Effector CD4-positive, alpha-beta T cell (primary cell): ENCODE measurements around the gene ORC2.
"Not testable (repeated sequence)": the region's sequence is repeated elsewhere in the genome, so short reads cannot be mapped to it uniquely, and the experiment has no call there.

ENCODE experiments used
- DNase-seq: peaks from one replicate; pipeline ENCODE4 v3.0.0-alpha.2; 2020
- total RNA-seq: gene quantifications from one replicate; lab custom pipeline; 2026; lab: John Stamatoyannopoulos, UW

The ORC2 gene
- 41.5 reads per million, percentile 64 among the genes with 10 or more reads in this experiment for total RNA-seq

- peak; percentile 89 for DNase-seq
Observed at GRCh38 chr2:200963124-200963917, at the start of gene ORC2. TSS of gene ORC2 (minus strand) at chr2:200963660. CDS start at chr2:200958123, 5,537 bp downstream.

DNA sequence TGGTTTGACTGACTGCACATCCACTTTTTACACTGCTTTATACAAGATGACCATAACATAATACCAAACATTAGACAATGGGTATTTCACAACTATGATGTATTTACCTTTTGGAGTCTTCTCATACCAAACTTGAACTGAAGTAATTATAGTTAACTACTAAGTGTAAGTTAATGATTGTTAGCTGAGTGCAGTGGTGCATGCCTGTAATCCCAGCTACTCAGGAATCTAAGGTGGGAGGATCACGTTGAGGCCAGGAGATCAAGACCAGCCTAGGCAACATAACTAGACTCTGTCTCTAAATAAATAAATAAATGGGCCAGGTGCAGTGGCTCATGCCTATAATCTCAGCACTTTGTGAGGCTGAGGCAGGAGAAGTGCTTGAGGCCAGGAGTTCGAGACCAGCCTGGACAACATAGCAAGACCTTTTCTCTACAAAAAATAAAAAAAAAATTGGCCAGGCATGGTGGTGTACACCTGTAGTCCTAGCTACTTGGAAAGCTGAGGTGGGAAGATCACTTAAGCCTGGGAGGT is 44.9 kb upstream of the ORC2 start:
- DNase-seq = no peak

GRCh38 chr2:201007584-201007998 is 44.1 kb upstream of the ORC2 start:
- DNase-seq = no peak

GRCh38 chr2:201006704-201007103 is 43.2 kb upstream of the ORC2 start:
- DNase-seq = no peak

DNA sequence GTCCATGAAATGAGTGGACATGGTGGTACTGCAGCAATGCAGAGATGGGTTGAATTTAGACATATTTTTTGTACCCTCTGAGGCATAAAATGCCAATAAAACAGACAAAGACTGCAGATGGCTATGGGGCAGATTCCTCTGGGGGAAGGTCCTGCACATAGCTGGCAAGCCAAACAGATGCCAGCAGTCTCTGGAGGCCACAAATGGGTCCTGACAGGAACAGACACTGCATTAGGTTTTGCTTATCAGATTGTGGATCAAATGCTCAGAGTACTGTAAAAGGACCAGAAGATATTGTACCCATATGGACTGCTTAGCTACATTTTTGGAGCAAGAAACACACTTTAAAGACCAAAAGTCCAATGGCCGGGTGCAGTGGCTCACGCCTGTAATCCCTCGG is 40.9 kb upstream of the ORC2 start:
- DNase-seq = no peak

DNA sequence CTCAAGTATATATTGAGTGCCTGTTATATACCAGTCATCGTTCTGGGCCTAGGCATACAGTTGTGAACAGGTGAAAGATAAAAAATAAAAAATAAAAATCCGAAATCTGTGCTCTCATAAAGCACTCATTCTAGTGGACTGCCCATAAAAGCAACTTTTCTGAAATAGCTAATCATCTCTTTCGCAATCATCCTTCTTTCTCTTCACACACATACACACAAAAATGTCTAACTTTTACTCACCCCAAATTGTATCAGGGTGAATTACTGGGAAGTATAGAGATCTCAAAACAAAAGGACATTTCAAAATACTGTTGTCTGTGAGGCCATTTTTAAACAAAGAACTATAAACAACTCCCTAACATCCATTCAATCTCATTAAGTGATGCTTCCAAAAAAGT is 29.6 kb upstream of the ORC2 start:
- no peak for DNase-seq

DNA sequence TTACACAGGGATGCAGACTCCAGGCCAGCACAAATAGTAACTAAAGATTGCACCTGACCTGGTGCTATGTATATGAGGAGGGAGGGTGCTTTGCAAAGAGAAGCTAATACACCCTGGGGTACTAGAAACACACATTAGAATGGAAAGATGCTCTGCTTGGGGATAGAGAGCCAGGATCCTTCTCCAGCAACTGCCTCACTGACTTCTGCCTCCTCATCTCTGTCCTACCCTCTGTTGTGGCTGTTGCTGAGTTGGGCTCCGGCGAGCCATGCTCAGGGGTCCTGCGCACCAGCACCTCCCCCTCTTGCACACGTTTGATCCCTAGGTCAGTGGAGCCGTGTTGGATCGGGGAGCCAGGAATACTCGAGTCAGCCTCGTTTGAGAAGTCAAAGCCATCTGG is 23.7 kb upstream of the ORC2 start:
- DNase-seq = no peak

GRCh38 chr2:200985799-200986198 is 22.3 kb upstream of the ORC2 start:
- DNase-seq = no peak

DNA sequence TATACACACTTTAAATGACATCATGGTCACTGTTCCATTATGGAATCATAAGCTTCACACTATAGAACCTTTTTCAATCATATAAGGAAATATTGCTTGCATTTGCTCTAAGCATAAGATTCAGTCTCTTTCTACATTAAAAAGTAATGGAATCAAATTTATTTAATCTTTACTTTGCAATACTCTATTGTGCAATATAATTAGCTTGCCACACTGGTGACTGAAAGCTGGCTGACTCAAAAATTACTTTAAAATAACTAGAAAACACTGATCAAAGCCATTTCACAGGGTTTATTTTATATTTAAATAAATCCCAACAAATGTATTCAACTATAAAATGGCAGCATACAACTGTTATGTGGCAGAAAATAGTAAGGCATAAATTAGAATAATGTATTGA is 13.2 kb upstream of the ORC2 start:
- no peak for DNase-seq

DNA sequence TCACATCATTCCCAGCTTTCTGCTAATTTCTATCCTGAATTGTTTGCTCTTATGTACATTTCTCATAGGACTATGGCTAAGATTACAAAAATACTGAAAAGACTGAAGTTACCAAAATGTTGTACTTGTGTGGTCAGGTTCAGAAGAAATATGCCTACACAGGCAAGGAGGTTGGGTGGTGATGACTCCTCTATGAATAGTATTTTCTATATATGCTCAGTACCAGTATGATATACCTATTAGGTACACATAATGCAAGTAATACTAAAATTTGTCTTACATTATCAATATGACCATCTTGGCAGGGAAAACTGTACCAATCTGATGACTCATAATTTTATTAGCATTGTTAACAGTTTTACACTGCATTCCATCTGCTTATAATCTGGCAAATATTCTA is 12.2 kb upstream of the ORC2 start:
- DNase-seq = no peak

- DNase-seq = not testable (repeated sequence)
Observed at GRCh38 chr2:200970057-200970456, 6.6 kb upstream of the ORC2 start.

DNA sequence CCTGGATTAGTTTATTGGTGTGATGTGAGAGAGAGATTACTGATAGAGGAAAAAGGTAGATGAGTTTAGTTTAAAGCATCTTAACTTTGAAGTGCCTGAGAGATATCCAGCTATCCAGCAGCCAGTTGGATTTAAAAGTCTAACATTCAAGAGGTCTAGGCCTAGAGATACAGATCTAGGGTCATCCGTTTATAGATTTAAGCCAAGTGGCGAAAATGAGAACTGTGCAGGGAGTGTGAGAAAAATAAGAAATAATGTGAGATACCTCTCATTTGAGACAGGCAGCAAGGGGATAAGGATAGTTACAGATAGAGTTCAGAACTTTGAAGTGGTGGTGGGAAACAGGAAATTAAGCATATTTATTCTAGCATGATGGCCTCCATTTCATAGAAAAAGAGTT is 5.3 kb upstream of the ORC2 start:
- DNase-seq = no peak

DNA sequence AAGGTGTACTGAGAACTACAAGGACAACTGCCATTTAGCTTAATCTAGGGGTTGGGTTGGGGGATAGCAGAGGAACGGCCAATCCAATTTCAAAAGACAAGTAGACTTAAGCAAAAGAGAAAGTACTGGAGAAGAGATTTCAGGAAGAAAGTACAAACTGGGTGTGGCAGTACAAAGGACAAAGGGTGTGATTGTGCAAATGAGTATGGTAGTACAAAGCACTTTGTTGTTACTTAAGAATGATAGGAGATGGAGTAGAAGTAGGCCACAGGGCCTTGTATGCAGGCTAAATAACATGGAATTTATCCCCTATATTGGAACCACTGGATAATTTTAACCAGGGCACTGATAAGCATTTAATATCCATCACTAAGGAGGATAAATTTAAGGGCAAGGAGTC is 4.7 kb upstream of the ORC2 start:
- DNase-seq = no peak

- DNase-seq = no peak
Observed at GRCh38 chr2:200966770-200967169, 3.3 kb upstream of the ORC2 start.

- no peak for DNase-seq
Observed at GRCh38 chr2:200964498-200964897, 1.0 kb upstream of the ORC2 start.

DNA sequence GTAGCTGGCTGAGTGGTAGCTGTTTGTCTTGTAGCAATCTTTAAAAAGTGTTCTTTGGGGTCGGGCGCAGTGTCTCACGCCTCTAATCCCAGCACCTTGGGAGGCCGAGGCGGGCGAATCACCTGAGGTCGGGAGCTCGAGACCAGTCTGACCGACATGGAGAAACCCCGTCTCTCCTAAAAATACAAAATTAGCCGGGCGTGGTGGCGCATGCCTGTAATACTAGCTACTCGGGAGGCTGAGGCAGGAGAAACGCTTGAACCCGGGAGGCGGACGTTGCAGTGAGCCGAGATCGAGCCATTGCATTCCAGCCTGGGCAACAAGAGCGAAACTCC is 425 bp upstream of the ORC2 start:
- DNase-seq = not testable (repeated sequence)

DNA sequence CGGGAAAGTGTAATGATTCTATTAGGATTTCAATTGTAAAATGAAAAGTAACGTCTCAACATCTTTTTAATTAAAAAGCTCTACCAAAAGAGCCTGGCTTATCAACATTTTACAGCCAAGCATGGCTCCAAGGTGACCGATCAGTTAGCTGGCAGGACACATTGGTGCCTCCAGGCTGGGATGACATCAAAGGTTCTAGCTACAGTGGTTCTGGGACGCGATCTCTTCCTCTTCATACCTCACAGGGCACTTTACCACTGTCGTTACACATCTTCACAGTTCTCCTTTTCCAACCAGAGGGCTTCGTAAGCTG is 693 bp downstream of the ORC2 start:
- peak; percentile 8 for DNase-seq

DNA sequence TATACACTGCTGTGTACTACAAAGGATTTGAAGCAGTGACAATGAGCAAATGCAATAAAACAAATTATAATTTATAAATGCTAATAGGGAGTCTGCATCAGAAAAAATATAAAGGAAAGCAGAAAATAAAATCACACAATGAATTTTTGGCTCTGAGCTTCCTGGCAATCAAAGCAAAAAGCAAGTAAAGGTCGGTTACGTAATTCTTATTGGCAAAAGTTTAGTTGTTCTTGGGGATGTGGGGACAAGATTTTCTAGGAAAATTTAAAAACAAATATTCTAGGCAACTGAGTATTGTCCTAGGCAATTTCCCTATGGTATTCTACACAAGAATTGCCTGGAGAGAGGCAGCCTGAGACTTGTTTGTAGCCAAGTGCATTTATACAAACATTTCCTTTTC is 1.8 kb downstream of the ORC2 start:
- DNase-seq = no peak

- DNase-seq = no peak
Observed at GRCh38 chr2:200950378-200950777, 13.1 kb downstream of the ORC2 start.

GRCh38 chr2:200945395-200945729 is 18.1 kb downstream of the ORC2 start:
- no peak for DNase-seq

DNA sequence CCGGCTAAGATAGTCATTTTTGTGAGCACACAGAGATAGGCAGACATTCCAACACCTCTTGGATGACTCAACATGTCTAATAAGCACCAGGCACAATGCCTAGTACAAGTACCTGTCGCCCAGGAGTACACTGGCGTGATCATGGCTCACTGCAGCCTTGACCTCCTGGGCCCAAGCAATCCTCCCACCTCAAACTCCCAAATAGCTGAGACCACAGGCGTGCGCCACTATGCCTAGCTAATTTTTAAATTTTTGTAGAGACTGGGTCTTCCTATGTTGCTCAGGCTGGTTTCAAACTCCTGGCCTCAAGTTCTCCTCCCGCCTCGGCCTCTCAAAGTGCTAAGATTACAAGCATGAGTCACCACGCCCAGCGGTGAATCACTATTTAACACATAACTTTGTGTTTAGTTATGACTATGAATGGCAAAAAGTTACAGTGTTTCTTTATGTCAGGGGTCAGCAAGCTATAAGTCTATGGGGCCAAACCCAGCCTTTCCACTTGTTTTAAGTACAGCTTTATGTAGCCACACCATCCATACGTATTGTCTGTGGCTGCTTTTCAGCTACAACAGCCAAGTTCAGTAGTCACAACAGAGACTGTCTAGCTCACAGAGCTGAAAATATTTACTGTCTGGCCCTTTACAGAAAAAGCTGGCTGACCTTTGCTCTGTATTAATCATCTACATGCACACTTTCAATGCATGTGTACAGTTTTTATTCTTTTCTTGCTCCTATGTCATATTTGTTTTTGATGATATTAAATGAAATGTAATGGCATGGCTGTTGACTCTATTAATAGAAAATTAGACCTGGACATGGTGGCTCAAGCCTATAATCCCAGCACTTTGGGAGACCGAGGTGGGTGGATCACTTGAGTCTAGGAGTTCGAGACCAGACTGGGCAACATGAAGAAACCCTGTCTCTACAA is 18.7 kb downstream of the ORC2 start:
- DNase-seq = no peak

DNA sequence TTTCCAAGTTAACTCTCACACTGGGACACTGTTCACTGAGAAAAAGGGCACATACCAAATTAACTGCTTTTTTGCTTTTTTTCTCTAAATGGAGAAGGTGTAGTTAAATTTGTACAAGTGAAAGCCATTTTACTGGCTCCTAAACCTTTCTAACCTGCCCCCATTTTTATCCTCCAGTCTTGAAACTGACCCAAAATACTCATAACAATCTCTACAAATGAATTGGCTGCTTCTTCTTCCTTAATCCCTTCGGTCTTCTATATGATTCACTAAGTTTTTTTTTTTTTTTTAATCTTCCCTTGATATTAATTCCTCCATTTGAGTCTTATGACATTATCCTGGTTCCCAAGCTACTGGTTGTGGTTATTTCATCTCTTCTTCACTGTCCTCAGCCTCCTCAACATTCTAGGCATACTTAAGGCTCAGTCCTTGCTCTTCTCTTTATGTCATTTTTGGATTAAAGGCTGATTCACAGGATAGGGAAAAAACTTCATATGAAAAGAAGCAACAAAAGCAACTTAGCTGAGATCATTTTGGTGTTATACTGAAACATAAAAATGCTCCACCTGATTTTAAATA is 19.8 kb downstream of the ORC2 start:
- no peak for DNase-seq

GRCh38 chr2:200939832-200940231 is 23.6 kb downstream of the ORC2 start:
- DNase-seq = no peak
